Activated naive CD8-positive, alpha-beta T cell (primary cell): ENCODE measurements around the gene PFDN4.

Source experiments
- H3K27ac Mint-ChIP-seq: one replicate; pipeline ENCODE4 v1.8.0; 2021; ENCODE audit warnings: mixed read lengths
- H3K27me3 Mint-ChIP-seq: one replicate; pipeline ENCODE4 v1.8.0; 2021; ENCODE audit warnings: mixed read lengths
- H3K36me3 Mint-ChIP-seq: one replicate; pipeline ENCODE4 v1.8.0; 2021; ENCODE audit warnings: mixed read lengths
- H3K4me1 Mint-ChIP-seq: one replicate; pipeline ENCODE4 v1.8.0; 2021; ENCODE audit warnings: low read depth, mixed read lengths
- H3K4me3 Mint-ChIP-seq: one replicate; pipeline ENCODE4 v1.8.0; 2021; ENCODE audit warnings: mild to moderate bottlenecking, mixed read lengths
- H3K9me3 Mint-ChIP-seq: one replicate; pipeline ENCODE4 v1.8.0; 2021; ENCODE audit warnings: low read depth, mixed read lengths

Gene PFDN4

GRCh38 chr20:54168961-54169862 is 38.7 kb upstream of the PFDN4 start:
- H3K36me3 Mint-ChIP-seq: no peaks in the 10 kb centered on the region
- no peak overlapping the region for H3K27ac Mint-ChIP-seq

DNA sequence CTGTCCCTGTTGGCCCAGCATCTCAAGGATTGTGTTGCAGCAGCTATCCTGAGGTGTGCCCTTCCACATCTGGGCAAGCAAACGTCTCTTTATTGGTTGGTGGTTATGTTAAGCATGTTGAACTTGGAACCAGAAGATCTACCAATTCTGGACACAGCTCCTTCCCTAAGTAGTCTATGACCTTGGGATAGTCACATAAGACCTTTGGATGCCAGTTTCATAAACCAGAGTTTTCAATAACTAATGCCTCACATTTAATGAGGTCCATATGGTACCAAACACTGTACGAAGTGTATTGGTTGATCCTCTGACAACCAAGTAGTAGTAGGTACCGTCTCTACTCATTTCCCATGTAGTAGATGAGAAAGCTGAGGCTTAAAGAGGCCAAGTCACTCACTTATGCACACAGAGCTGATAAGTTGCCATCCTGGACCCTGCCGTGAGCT is 37.8 kb upstream of the PFDN4 start:
- Mint-ChIP-seq H3K27me3 (peaks cover 57% of the 10 kb centered on the region), H3K4me3 (no peak overlapping the region), H3K9me3 (no peaks in the 10 kb centered on the region), H3K4me1 (peaks cover 22% of the 10 kb centered on the region), H3K27ac (no peak overlapping the region), H3K36me3 (no peaks in the 10 kb centered on the region)

More at GRCh38 chr20:54168961-54169862, 38.7 kb upstream of the PFDN4 start:
- Mint-ChIP-seq H3K9me3 (no peaks in the 10 kb centered on the region), H3K27me3 (peaks cover 50% of the 10 kb centered on the region), H3K4me1 (peaks cover 15% of the 10 kb centered on the region), H3K4me3 (no peak overlapping the region)

GRCh38 chr20:54170963-54171362 is 36.9 kb upstream of the PFDN4 start:
- peaks cover 23% of the 10 kb centered on the region for H3K4me1 Mint-ChIP-seq
- H3K36me3 Mint-ChIP-seq: no peaks in the 10 kb centered on the region
- no peak overlapping the region for H3K4me3 Mint-ChIP-seq

DNA sequence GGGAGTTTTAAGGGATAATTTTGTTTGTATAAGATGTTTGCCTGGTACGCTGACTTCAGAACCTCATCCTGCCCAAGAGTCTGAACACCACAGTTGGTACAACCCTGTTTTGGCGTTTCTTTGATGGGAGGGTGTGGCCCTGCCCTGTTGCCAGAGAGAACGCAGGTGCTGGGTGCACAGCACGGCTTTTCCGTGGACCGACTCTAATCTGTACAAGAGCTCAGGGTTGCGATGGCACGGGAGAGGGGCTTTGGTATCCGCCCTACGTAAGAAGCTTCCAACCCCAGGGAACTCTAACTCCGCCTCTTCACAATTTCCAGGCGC is 35.4 kb upstream of the PFDN4 start:
- H3K9me3 Mint-ChIP-seq: no peaks in the 10 kb centered on the region
- H3K27ac Mint-ChIP-seq: no peak overlapping the region
- peaks cover 59% of the 10 kb centered on the region for H3K27me3 Mint-ChIP-seq
- peaks cover 23% of the 10 kb centered on the region for H3K4me1 Mint-ChIP-seq
- peak overlapping the region; percentile 71 for H3K4me3 Mint-ChIP-seq
- H3K36me3 Mint-ChIP-seq: no peaks in the 10 kb centered on the region

More at GRCh38 chr20:54170963-54171362, 36.9 kb upstream of the PFDN4 start:
- Mint-ChIP-seq H3K27ac (no peak overlapping the region), H3K9me3 (no peaks in the 10 kb centered on the region), H3K27me3 (peaks cover 58% of the 10 kb centered on the region)

DNA sequence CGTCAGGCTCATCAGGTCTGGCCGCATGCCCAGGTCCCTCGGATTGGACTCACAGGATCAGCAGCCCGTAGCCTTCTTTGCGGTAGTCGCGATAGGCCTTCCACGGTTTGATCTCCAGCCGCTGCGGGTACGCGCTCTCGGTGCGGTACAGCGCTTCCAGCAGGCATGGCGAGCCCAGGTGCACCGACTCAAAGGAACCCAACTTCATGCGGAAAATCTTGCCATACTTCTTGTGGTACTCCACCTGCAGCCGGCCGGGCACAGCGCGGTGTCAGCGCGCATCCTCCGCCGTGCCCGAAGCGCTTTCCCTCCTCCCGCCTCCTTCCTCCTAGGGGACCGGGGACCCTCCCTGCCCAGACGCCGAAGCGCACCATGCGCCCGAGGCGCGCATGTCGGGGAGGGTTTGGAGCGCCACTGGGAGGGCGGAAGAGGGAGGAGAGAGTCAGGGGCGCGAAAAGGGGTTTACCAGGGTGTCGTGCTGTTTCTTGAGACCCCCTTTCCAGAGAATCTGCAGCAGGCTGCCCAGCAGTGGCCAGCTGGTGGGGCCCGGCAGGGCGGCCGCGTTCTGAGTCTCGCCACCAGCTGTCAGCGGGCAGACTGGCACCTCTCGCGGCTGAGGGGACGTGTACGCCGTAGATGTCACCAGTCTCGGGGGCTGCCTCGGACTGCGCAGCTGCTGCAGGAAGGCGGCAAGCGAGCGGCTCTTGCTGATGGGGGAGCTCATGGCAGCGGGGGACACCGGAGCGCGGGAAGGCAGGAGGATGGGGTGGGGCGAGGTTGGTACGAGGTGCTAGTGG is 34.8 kb upstream of the PFDN4 start:
- Mint-ChIP-seq H3K36me3 (no peaks in the 10 kb centered on the region), H3K27me3 (peaks cover 55% of the 10 kb centered on the region), H3K9me3 (no peaks in the 10 kb centered on the region), H3K27ac (no peak overlapping the region), H3K4me1 (peaks cover 23% of the 10 kb centered on the region), H3K4me3 (peak overlapping the region; percentile 71)

DNA sequence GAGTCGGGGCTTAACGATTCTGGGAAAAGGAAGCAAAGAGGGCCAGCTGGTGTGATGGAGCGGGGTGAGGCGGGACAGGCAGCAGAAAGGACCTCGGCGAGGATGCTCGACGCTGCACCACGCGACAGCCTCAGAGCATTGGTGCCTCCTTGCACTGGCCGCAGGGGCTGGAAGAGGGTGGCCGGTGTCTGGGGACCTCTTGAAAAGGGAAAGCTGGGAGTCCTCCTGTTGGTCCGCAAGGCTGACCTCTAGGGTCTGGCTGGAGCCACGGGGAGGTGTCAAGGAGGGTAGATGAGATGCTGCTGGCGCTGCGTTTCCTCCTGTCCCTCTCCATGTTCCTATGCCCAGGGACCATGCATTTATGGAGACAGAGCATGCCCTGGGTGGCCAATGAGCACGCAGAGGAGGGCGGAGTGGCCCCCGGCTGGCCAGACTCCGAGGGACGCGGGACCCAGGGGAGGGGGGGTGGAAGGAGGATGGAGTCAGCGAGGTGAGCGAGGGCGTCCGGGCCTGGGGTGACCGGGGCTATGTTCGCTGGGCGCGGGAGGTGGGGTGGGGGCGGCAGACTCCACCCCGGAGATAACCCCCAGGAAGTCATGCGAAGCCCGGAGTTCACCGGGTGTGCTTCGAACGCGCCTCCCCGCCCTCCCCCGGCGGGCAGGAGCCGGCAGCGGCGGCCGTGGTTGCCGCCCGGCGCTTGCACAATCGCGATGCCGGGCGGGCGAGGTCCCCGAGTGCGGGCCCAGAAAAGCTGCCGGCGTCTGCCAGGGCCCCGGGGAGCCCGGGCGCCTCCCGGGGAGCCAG is 34.0 kb upstream of the PFDN4 start, which contains the start of gene CYP24A1:
CYP24A1 (minus strand) TSS at position 334 of the 804 bp plus-strand sequence. CDS start 407 bp downstream, outside the sequence.
- Mint-ChIP-seq H3K27ac (no peak within 1 kb of the TSS), H3K36me3 (no peaks in the 10 kb centered on the region)

DNA sequence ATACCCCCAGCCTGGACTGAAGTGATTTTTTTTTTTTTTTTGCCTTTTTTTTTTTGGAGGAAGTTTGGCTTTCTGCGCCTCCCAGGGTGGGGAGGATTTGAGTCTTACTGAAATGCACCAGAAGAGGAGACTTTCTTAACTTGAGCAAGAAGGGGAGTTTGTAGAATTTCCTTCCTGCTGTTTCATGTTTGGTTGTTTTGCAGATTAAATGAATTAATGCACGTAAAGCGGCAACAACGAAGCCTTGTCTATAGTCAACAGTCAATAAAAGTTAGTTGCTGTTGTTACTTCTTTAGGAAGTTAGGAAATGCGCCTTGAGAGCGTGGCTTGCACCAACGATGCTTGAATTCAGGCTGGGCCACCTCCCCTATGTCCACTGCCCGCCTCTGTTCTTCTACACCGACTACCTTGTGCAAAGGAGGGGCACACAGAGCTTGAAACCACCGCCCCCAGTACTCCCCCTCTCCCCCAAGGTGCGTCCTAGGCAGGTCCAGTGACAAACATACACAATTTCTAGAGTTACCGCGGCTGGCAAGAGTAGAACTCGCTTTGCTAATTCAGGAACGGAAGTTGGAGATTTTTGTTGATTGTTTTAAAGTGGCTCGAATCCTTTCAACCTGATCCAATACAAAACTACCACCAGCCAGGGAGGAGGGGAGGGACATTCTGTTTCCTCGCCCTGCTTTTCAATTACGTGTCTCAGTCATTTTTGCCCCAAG is 33.3 kb upstream of the PFDN4 start:
- Mint-ChIP-seq H3K4me1 (peaks cover 23% of the 10 kb centered on the region), H3K27me3 (peaks cover 47% of the 10 kb centered on the region), H3K36me3 (no peaks in the 10 kb centered on the region), H3K27ac (no peak overlapping the region), H3K9me3 (no peaks in the 10 kb centered on the region), H3K4me3 (peak overlapping the region; percentile 80)

More for the DNA sequence above, 34.0 kb upstream of the PFDN4 start, which contains the start of gene CYP24A1:
- Mint-ChIP-seq H3K4me3 (peak within 1 kb of the TSS; percentile 80), H3K27me3 (peaks cover 54% of the 10 kb centered on the region), H3K4me1 (peaks cover 23% of the 10 kb centered on the region), H3K9me3 (no peaks in the 10 kb centered on the region)

DNA sequence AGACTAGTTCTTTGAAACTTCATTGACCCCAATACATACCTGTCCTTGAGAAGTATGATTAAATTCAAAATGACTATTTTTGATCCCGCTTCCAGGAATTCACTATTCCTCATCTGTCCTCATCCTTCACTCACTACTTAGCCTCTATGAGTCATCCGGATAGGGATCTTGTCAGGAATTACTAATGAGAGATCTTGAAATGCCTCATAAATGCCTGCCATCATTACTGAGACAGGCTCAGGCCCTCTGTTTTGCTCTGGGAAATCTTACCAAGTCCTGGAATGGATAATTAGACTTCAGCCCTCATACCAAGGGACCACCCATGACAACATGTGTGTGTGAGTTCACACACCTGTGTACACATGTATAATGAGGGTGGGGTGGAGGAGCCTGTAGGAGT is 31.3 kb upstream of the PFDN4 start:
- peaks cover 21% of the 10 kb centered on the region for H3K4me1 Mint-ChIP-seq
- H3K36me3 Mint-ChIP-seq: no peaks in the 10 kb centered on the region
- H3K27me3 Mint-ChIP-seq: peaks cover 37% of the 10 kb centered on the region
- no peaks in the 10 kb centered on the region for H3K9me3 Mint-ChIP-seq
- H3K27ac Mint-ChIP-seq: no peak overlapping the region
- no peak overlapping the region for H3K4me3 Mint-ChIP-seq

GRCh38 chr20:54177378-54177777 is 30.5 kb upstream of the PFDN4 start:
- Mint-ChIP-seq H3K27me3 (peaks cover 29% of the 10 kb centered on the region), H3K4me1 (peaks cover 20% of the 10 kb centered on the region), H3K4me3 (no peak overlapping the region), H3K36me3 (no peaks in the 10 kb centered on the region), H3K27ac (no peak overlapping the region), H3K9me3 (no peaks in the 10 kb centered on the region)

DNA sequence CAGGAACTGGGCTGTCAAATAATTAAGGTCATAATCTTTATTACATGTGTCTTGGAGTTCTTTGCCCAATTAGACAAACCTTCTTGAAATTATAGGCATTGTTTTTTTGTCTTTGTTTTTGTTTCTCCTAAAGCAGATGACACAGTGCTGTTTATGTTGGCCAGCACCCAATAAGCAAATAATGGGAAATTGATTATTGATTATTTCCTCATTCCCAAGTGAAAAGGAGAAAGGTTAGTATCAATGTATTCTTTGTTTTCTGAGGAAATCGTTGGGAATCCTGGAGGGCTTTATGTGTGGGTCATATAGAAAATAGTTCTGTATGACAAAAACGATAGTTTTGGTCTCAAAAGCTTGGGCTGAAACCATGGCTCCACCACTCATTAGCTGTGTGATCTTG is 29.6 kb upstream of the PFDN4 start:
- Mint-ChIP-seq H3K4me3 (no peak overlapping the region), H3K4me1 (peaks cover 14% of the 10 kb centered on the region), H3K27me3 (peaks cover 28% of the 10 kb centered on the region), H3K9me3 (no peaks in the 10 kb centered on the region), H3K27ac (no peak overlapping the region), H3K36me3 (no peaks in the 10 kb centered on the region)

- peaks cover 2% of the 10 kb centered on the region for H3K4me1 Mint-ChIP-seq
- no peak overlapping the region for H3K4me3 Mint-ChIP-seq
- no peak overlapping the region for H3K27ac Mint-ChIP-seq
- H3K36me3 Mint-ChIP-seq: no peaks in the 10 kb centered on the region
- H3K9me3 Mint-ChIP-seq: no peaks in the 10 kb centered on the region
- H3K27me3 Mint-ChIP-seq: peaks cover 20% of the 10 kb centered on the region
These were observed 27.9 kb upstream of the PFDN4 start for GRCh38 chr20:54179946-54180345.

- Mint-ChIP-seq H3K9me3 (no peaks in the 10 kb centered on the region), H3K27me3 (peaks cover 21% of the 10 kb centered on the region), H3K4me3 (no peak overlapping the region)
These were observed 27.0 kb upstream of the PFDN4 start for GRCh38 chr20:54180931-54181330.

DNA sequence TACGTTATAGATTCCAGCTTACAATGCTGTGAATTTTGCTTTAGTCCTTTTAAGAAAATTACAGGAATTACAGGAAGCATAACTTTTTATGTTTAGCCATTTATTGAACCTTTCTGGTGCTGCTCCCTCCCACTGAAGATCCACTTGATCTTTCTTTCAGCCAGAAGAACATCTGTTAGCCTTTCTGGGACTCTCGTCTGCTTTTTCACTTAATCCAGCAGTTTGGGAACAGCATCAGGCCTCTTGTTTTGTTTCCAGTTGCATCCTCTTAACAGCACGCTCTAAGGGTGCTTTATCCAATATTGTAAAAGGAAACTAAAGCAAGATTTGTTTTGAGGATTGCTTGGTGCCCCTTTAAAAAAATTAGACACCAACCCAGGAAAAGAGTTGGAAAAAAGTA is 23.8 kb upstream of the PFDN4 start:
- no peak overlapping the region for H3K4me3 Mint-ChIP-seq
- H3K9me3 Mint-ChIP-seq: no peaks in the 10 kb centered on the region
- no peaks in the 10 kb centered on the region for H3K4me1 Mint-ChIP-seq
- H3K27me3 Mint-ChIP-seq: peaks cover 11% of the 10 kb centered on the region
- no peak overlapping the region for H3K27ac Mint-ChIP-seq
- no peaks in the 10 kb centered on the region for H3K36me3 Mint-ChIP-seq

More at GRCh38 chr20:54180931-54181330, 27.0 kb upstream of the PFDN4 start:
- Mint-ChIP-seq H3K27ac (no peak overlapping the region), H3K4me1 (no peaks in the 10 kb centered on the region), H3K36me3 (no peaks in the 10 kb centered on the region)
